HG03460 (cell line): ENCODE results near the gene KRTAP4-3.
"Not testable (repeated sequence)": the region's sequence is repeated elsewhere in the genome, so short reads cannot be mapped to it uniquely, and the experiment has no call there.

ENCODE experiments used
- ATAC-seq: cut with Tn5 transposase; IDR thresholded peaks from one replicate; pipeline ENCODE4 v1.9.1; 2021; ENCODE audit not compliant: unreplicated experiment

Gene KRTAP4-3

DNA sequence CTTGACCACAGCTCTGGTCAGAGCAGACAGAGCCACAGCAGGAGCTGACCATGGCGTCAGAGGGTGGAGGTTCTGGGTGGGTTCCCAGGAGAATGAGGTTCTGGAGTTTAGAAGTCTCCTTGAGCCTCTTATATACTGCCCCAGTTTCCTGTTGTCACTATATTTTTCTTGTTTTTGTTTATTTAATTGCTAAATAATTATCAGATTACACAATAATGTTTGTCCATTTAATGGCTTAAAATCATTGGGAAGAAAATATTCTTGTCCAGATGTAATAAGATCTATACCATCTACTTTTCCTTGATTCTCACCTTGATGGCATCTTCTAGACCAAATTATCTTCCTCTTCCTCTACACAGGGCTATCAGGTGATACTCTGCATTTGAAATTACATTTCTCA is at the start of gene KRTAP4-3:
Gene KRTAP4-3 (minus strand): TSS at position 101 of the 400 bp plus-strand sequence. CDS start 49 bp downstream, at position 52.
- ATAC-seq, result no peak

DNA sequence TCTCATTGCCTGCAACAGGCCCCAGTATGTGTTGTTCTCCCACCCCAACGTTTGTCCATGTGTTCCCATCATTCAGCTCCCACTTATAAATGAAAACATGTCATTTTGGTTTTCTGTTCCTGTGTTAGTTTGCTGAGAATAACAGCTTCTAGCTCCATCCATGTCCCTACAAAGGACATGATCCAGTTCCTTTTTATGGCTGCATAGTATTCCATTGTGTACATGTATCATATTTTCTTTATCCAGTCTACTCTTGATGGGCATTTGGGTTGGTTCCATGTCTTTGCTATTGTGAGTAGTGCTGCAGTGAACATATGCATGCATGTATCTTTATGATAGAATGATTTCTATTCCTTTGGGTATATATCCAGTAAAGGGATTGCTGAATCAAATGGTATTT is 47.7 kb upstream of the KRTAP4-3 start:
- no peak for ATAC-seq

DNA sequence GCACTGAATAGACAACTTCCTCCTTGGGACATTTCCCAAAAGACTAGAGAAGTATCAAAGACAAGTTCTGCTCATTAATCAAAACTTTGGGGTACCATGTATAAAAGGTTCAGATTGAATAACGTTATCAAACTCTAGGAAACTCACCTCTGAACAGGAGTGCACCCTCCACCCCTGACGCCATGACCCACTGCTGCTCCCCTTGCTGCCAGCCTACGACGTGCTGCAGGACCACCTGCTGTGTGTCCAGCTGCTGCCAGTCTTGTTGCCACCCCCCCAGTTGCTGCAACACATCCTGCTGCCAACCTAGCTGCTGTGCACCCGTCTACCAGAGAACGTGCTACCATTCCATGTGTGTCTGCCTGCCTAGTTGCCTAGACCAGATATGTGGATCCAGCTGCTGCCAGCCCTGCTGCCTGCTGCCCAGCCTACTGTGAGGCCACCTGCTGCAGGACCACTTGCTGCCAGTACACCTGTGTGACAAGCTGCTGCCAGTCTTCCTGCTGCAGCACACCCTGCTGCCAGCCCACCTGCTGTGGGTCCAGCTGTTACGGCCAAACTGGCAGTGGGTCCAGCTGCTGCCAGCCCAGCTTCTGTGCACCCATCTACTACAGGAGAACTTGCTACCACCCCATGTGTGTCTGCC is 44.6 kb upstream of the KRTAP4-3 start:
- no peak for ATAC-seq

DNA sequence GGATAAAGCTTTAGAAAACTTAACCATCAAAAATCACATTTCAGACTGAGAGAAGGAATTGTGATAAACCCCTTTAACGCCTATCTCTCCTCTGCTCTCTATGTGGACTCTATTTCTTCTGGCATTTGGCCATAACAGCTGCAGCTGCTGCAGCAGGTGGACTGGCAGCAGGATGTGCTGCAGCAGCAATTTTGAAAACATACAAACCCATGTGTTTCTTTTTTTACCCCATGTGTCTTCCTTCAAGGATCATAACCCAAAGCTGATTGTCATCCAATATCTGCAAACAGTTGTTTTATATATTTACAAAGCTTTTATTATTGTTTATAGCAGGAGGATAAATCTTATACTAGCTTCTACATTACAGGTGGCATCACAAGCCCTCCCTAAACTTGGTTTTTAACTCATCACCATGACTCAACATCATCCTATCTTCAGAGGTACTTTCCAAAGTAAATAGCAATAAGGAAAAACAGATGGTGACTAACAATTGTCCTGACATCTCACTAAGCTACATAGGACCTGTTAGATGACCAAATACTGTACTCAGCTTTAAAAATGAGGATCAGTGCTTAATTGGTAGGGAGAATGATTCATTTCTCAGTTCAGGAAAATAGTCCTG is 43.9 kb upstream of the KRTAP4-3 start:
- no peak for ATAC-seq

DNA sequence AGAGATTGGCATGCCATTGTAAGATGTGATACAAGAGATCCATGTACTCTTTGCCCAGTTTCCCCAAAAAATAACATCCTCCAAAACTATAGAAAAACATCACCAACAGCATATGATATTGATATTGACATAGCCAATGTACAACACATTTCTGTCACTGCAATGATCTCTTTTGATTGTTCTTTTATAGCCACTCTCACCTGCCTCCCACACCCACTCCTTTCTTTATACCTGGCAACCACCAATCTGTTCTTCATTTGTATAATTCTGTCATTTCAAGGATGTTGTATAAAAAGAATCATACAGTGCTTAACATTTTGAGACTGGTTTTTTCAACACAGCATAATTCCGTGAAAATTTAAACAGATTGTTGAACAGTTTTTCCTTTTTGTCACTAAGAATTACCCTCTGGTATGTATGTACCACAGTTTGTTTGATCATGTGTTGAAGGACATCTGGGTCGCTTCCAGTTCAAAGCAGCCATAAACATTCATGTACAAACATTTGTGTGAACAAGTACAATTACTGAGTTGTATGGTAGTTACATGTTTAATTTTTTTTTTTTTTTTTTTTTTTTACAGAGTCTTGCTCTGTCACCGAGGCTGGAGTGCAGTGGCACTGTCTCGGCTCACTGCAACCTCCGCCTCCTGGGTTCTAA is 31.5 kb upstream of the KRTAP4-3 start:
- ATAC-seq, result no peak

DNA sequence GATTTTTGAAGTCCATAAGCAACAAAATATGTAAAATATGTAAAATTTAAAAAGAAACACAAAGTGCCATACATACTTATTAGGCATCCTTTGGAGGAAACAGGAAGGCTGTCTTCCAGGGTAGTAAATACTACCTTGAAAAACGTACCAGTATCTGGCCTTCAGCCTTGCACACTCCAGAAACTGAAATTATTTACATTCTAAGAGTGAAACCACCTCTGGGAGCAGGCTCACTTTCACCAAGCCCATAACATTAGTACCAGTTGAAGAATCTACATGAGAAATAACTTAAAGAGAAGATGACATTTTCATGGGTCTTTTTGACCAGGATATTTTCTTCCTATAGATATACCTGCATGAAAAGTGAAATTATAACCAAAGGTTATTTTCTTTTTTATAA is 28.0 kb upstream of the KRTAP4-3 start:
- no peak for ATAC-seq

DNA sequence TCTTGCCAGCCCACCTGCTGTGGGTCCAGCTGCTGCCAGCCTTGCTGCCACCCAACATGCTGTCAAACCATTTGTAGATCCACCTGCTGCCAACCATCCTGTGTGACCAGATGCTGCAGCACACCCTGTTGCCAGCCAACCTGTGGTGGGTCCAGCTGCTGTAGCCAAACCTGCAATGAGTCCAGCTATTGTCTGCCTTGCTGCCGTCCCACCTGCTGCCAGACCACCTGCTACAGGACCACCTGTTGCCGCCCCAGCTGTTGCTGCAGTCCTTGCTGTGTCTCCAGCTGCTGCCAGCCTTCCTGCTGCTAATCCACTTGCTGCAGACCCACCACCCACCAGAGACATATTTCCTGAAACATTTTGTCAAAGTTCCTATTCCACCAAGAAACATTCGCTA is 22.3 kb upstream of the KRTAP4-3 start:
- ATAC-seq, result no peak

DNA sequence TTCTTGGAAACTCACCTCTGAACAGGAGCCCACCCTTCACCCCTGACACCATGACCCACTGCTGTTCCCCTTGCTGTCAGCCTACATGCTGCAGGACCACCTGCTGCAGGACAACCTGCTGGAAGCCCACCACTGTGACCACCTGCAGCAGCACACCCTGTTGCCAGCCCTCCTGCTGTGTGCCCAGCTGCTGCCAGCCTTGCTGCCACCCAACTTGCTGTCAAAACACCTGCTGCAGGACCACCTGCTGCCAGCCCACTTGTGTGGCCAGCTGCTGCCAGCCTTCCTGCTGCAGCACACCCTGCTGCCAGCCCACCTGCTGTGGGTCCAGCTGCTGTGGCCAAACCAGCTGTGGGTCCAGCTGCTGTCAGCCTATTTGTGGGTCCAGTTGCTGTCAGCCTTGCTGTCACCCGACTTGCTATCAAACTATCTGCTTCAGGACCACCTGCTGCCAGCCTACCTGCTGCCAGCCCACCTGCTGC is 21.9 kb upstream of the KRTAP4-3 start, which contains the start of gene KRTAP9-1:
Gene KRTAP9-1 (plus strand): TSS at position 51 of the 482 bp plus-strand sequence. CDS start 0 bp downstream, at position 51.
- not testable (repeated sequence) for ATAC-seq

DNA sequence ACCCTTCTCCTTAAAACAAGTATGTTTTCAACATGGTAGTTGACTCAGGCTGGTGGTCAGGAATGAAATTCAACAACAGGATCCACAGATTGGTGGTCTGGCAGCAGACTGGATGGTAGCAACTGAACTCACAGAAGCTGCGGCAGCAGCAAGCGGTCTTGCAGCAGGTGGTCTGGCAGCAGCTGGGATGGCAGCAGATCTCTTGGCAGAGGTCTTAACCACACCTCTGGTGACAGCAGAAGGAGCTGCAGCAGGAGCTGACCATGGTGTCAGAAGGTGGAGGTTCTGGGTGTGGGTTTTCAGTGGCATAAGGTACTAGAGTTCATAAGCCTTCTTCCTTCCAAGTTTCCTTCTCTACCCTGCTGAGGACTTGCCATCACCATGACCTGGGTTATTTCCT is 18.9 kb upstream of the KRTAP4-3 start:
- no peak for ATAC-seq

DNA sequence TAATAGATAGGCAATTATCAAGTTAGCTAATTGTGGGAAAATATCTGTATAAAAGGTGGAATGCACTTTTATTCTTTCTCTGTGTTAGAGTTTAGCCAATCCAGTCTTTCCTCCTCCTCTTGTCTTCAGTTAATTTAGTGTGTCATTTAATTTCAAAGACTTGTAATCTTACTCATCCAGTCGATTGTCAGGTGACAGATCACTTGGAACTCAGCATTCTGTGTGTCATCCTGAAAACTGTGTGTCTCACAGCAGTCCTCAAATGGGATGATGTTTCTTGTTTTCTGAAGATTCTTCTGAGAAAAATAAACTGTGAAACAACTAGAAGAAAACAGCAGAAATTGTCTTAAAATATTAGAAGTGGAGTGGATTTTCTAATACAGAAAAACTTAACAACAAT is 17.0 kb upstream of the KRTAP4-3 start:
- ATAC-seq, result no peak

DNA sequence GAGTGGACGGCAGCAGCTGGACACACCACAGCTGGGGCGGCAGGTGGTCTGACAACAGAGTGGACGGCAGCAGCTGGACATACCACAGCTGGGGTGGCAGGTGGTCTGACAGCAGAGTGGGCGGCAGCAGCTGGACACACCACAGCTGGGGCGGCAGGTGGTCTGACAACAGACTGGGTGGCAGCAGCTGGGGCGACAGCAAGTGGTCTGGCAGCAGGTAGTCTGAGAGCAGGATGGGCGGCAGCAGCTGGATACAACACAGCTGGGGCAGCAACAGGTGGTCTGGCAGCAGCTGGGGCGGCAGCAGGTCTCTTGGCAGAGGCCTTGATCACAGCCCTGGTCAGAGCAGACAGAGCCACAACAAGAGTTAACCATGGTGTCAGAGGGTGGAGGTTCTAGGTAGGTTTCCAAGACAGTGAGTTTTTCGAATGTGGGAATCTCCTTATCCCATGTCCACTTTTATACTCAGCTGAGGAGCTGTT is 16.5 kb upstream of the KRTAP4-3 start, which contains the start of gene KRTAP4-1:
Gene KRTAP4-1 (minus strand): TSS at position 432 of the 482 bp plus-strand sequence. CDS start 57 bp downstream, at position 375.
- ATAC-seq, result no peak

DNA sequence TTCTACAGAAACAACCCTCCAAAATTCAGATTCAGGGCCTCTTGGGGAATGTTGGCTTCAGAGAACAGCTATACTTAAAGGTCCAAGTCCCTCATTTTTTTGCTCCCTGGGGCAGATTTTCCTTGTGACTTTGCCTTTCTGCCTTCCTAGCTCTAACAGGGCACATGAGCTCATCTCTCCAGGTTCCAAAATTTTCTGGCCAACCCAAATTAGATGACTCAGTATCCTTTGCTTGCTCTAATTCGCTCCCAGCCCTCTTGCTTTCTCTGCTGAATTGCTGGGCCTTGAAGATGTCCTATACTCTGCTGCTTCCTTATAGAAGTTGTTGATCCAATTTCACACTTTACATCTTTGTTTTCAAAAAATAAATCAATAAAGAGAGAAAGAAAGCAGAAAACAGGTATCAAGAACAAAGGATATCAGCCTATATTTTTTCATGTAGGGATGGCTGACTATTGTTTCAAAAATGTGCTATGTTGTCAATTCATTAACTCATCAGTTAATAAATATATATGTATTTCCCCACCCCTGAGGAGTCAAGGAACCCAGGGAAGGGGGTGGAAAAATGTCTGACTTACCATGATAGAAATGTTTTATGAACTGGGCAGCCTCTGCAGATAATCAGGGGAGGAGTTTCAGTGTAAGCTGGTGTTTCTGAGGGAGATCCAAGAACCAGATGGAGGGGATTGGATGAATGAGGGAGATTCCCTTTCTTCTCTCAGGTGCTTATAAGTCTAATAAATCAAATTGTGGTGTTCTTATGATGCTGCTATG is 11.0 kb upstream of the KRTAP4-3 start:
- no peak for ATAC-seq

DNA sequence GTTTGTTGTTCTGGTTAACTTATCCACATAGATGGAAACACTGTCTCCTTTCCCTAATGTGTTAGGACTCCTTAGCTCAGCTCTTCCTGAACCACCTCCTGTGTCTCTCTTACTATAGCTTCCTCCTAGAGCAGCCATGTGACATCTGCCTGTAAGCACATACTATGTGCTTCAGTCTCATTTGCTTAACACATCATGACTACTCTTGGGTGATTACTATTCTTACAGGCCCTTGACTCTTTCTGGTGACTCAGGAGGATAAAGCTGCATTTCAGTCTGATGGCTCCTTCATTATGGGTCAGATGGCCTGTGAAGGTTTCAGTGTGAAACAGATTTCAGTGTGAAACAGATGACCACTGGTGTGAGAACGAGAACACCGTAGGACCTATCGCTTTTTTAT is 10.3 kb upstream of the KRTAP4-3 start:
- no peak for ATAC-seq

DNA sequence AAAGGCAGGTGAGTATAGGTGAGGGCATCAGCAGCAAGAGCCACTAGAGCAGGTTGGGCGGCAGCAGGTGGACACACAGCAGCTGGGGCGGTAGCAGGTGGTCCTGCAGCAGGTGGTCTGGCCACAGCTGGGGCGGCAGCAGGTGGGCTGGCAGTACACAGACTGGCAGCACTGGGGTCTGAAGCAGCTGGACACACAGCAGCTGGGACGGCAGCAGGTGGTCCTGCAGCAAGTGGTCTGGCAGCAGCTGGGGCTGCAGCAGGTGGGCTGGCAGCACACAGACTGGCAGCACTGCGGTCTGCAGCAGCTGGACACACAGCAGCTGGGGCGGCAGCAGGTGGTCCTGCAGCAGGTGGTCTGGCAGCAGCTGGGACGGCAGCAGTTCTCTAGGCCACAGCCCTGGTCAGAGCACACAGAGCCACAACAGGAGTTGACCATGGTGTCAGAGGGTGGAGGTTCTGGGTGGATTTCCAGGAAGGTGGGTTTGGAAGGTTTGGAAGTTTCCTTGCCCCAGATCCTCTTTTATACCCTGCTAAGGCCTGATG is 9.8 kb upstream of the KRTAP4-3 start, which contains the start of gene KRTAP4-2:
Gene KRTAP4-2 (minus strand): TSS at position 495 of the 545 bp plus-strand sequence. CDS start 57 bp downstream, at position 438.
- no peak for ATAC-seq

DNA sequence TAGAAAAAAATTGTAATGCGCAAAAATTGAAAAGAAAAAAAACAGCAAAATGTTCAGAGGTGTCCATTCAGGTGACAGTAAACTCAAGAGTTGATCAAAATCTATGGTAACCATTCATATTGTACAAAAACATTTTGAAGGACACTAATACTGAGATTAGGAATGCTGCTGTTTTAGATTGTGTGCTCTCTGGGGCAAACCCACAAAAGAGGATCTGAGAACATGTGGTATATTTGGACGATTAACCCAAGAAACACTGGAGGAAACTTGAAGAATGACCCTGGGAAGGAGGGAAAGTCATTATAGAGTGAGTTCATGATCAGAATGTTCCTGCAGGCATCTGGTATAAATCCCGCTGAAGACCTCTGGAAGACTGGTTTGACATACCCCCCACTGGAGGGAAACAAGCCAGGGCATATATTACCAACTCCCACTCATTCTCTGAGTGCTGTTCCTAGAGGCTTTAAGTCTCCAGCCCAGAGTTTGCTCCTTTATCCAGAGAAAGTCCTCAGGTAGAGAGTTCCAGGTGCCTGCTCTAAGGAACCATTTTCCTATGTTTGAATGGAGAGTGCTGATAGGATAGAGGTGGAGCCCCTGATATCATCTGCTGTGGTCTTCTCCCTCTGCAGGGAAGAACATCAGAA is 8.8 kb upstream of the KRTAP4-3 start:
- ATAC-seq, result no peak

DNA sequence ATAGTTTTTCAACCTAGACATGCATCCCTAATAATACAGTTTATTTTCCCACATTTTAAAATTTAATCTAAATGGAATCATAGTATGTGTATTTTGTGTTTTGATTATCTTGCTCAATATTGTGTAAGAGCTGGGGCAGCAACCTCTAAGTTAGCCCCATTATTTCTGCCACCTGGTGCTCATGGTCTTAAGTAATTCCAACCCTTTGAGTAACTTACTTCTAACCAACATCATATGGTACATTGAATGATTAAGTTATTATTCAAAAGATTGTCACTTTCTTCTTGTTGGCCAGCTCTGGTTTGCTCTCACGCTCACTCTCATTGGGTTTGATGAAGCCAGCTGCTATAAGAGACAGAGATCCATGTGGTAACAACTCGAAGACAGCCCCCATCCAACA is 3.9 kb upstream of the KRTAP4-3 start:
- ATAC-seq, result no peak

DNA sequence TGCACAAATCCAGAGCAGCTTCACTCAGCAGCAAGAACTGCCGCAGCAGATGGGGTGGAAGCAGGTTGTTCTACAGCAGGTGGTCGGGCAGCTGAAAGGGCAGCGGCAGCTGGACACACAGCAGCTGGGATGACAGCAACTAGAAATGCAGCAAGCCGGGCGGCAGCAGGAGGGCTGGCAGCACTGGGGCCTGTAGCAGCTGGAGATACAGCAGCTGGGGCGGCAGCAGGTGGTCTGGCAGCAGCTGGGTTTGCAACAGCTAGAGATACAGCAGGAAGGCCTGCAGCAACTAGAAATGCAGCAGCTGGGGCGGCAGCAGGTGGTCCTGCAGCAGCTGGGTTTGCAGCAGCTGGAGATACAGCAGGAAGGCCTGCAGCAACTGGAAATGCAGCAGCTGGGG is 460 bp downstream of the KRTAP4-3 start:
- no peak for ATAC-seq

DNA sequence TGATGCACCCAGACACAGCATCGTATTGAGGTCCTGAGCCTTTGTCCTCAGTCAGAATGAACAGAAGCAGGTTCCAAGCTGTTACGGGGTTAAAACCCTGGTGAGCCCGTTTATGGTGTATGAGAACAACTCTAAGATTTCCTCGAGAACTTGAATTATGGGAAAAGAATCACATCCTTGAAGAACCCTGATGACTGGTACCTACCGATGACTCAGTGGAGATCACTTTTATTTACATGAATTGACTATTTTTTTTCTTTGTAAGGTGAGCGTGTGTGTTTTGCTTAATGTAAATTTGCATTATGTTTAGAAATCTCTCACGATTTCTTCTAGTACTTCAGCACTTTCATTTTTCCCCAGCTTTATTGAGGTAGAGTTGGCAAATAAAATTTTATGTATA is 4.2 kb downstream of the KRTAP4-3 start:
- no peak for ATAC-seq

DNA sequence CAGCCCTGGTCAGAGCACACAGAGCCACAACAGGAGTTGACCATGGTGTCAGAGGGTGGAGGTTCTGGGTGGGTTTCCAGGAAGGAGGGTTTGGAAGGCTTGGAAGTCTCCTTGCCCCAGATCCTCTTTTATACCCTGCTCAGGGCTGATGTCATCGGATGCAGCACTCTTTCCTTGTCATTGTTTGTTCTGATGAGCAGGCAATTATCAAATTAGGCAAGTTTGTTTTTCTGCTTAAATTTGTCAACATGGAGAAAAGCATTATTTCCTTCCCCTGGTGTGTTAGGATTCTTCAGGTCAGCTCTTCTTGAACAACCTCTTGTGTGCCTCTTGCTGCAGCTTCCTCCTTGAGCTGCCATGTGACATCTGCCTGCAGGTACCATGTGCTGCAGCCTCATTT is 7.4 kb downstream of the KRTAP4-3 start, which contains the start of gene KRTAP4-4:
Gene KRTAP4-4 (minus strand): TSS at position 101 of the 400 bp plus-strand sequence. CDS start 57 bp downstream, at position 44.
- no peak for ATAC-seq

DNA sequence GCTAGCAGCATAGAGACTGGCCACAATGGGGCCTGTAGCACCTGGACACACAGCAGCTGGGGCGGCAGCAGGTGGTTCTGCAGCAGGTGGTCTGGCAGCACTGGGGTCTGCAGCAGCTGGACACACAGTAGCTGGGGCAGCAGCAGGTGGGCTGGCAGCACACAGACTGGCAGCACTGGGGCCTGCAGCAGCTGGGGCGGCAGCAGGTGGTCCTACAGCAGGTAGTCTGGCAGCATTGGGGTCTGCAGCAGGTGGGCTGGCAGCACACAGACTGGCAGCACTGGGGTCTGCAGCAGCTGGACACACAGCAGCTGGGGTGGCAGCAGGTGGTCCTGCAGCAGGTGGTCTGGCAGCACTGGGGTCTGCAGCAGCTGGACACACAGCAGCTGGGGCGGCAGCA is 7.8 kb downstream of the KRTAP4-3 start:
- ATAC-seq, result not testable (repeated sequence)
